Stimulated activated CD4-positive, alpha-beta T cell treated with anti-CD3 and anti-CD28 coated beads, Interleukin-4, amount 100 ng/mL, for 1 hour (primary cell): ENCODE data around the gene UMODL1.

Source experiments
- DNase-seq: peaks from one replicate; pipeline ENCODE4 v3.0.0-alpha.2; 2020

UMODL1 gene, protein sequence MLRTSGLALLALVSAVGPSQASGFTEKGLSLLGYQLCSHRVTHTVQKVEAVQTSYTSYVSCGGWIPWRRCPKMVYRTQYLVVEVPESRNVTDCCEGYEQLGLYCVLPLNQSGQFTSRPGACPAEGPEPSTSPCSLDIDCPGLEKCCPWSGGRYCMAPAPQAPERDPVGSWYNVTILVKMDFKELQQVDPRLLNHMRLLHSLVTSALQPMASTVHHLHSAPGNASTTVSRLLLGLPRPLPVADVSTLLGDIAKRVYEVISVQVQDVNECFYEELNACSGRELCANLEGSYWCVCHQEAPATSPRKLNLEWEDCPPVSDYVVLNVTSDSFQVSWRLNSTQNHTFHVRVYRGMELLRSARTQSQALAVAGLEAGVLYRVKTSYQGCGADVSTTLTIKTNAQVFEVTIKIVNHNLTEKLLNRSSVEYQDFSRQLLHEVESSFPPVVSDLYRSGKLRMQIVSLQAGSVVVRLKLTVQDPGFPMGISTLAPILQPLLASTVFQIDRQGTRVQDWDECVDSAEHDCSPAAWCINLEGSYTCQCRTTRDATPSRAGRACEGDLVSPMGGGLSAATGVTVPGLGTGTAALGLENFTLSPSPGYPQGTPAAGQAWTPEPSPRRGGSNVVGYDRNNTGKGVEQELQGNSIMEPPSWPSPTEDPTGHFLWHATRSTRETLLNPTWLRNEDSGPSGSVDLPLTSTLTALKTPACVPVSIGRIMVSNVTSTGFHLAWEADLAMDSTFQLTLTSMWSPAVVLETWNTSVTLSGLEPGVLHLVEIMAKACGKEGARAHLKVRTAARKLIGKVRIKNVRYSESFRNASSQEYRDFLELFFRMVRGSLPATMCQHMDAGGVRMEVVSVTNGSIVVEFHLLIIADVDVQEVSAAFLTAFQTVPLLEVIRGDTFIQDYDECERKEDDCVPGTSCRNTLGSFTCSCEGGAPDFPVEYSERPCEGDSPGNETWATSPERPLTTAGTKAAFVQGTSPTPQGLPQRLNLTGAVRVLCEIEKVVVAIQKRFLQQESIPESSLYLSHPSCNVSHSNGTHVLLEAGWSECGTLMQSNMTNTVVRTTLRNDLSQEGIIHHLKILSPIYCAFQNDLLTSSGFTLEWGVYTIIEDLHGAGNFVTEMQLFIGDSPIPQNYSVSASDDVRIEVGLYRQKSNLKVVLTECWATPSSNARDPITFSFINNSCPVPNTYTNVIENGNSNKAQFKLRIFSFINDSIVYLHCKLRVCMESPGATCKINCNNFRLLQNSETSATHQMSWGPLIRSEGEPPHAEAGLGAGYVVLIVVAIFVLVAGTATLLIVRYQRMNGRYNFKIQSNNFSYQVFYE

GRCh38 chr21:42071146-42071737, at the start of gene UMODL1:
Gene UMODL1 (plus strand): TSS chr21:42071317. CDS start chr21:42071317, 0 bp downstream.
- no peak for DNase-seq

DNA sequence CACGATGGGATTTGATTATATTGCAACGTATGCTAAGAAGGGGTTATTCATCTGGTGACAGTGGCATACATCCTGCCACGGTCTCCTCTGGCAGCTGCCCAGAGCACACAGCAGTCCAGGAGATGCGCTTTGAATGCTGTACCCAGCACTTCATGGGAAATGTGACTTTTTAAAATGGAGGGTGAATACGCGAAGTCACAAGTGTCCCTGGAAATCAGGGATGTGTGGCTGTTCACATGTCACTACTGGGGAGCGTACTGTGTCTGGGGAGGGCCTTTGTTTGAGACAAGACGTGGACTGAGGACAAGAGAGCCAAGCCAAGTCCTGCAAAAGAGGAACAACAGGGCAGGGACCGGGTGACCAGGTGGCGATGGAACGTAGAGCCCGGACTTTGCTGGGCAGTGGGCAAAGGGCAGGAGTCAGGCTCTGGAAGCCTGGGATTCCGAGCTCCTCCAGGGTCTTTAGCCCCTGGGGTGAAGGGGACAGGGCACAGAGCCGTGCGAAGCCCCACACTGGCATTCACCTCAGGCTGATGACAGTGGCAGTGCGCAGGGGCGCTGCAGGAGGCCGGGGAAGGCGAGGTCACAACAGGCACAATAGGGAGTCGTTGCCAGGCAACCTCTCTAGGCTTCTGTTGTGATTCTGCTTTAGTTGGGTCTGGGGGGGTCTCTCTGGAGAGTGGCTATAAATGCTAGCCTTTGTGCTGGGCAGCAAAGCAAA, 49.6 kb upstream of the UMODL1 start:
- no peak for DNase-seq

GRCh38 chr21:42022091-42022430, 49.1 kb upstream of the UMODL1 start:
- no peak for DNase-seq

DNA sequence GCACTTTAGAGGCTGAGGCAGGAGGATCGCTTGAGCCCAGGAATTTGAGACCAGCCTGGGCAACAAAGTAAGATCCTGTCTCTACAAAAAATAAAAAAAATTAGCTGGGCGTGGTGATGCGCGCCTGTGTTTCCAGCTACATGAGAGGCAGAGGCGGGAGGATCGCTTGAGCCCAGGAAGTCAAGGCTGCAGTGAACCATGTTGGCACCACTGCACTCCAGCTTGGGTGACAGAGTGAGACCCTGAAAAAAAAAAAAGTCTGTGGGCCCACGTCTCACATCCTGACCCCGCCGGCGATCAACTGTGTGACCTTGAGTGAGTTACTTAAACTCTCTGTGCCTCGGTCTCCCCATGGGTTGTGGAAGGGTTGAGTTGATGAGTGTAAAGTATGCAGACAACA, 48.2 kb upstream of the UMODL1 start:
- DNase-seq: no peak

DNA sequence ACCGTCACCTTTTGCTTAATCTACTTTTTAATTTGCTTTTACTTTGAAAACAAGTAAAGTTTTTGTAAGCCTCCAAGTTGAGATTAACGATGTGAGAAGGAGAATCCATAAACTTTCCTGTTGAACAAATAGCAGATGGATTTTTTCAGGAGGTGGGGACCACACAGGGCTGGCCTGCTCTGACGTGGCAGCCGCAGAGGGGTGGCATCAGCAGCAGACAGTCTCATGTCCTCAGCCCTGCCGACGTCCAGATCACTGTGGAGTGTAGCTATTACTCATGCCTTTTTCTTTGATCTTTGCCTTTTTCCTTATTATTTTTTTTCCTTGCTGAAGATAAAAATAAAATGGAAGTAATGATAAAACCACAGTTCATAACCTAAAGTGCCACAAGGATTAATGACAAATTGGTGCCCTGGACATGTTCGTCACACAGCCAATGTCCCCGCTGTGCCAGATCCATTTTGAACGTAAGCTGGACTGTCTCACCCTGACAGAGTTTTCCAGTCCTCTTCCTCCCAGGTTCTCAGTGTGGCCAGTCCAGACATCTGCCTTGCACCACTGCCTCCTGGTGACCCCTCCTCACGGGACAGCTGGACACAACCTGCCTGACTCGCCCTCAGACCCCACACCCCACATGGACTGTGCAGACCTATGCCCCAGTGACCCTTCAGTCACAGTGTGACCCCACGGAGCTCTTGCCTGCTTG, 45.6 kb upstream of the UMODL1 start:
- no peak for DNase-seq

DNA sequence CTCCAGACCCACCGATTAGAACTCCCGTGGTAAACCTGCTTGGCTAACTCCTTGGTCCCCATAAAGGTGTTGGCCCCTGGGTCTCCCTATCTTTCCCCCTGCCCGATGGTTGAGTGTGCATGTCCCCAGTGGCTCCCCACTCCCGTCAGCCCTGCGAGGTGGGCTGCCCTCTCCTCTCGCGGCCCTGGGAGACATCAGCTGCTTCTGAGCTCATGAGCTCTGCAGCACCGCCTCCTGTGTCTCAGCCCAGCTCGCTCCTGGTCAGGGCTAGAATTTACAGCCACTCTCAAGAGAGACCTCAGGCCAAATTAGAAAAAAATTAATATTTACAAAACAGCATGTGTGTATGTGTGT, 45.1 kb upstream of the UMODL1 start:
- DNase-seq: no peak

GRCh38 chr21:42027085-42027821, 43.9 kb upstream of the UMODL1 start:
- no peak for DNase-seq

DNA sequence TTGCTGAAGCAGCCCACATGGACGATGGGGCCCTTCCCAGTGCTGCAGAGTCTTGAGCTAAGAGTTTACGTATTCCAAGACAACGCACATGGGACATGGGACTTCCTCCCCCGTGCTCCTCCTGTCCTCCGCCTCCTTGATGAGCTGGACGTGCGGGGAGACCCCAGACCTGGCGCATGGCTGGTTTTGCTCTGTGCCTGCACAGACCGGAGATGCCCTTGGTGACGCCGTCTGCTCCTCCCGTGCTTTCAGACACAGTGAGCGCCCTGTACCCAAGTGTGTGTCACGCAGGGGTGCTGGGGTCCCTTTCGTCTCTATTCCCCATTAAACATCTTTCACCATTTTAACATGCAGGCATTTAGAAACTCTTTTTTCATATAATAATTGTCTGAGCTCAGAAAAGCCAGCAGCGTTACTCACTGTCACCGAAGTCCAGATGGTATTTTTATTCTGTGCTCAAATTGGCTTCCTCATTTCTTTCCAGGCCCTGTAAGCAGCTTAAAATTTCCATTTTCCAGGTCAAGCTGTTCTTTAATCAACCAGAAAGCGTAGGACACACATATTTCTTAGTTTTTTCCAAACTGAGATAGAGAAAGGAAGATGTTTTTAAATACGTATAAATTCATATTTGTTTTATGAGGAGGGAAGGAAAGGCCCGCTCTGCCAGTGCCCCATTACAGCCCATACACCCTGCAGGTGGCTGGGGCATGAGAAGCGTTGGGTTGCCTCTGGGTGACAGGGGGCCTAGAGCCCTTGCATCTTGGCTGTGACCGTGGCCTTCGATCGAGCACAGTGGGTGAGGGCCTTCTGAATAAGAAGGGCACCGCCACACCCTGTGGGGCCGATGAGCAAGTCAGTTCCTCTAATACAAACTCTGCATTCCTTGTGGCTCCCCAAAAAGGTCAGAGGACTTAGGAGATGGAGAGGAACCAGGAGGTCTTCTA, 43.0 kb upstream of the UMODL1 start:
- DNase-seq: no peak

DNA sequence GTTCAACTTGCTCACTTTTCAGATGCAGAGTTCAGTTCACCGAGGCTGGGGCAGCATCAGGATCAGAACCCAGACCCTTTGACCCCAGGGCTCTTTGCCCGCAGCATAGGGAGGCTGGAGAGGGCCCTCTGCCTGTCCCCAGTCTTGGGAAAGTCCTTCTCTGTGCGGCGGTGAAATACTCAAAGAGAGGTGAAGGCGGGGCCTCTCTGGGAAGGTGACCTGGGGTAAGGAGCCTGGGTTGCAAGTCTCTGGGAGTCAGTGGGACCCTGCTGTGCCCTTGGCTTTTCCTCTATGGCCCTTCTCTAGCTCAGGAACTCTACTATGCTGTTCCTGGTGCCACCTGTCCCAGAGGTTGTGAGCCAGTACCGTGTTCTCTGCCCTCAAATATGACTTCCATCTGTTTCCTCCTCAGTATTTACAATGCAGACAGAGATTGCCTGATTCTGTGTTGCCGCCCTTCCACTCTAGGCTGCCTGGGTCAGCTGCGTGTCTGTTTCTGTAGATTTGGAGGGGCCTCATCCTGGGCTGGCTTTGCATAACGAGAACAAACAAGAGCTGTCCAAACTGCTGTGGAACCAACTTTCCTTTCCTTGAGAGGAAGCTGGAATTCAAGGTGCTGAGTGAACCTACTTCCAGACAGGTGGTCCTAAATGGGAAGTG, 42.2 kb upstream of the UMODL1 start:
- DNase-seq: no peak

DNA sequence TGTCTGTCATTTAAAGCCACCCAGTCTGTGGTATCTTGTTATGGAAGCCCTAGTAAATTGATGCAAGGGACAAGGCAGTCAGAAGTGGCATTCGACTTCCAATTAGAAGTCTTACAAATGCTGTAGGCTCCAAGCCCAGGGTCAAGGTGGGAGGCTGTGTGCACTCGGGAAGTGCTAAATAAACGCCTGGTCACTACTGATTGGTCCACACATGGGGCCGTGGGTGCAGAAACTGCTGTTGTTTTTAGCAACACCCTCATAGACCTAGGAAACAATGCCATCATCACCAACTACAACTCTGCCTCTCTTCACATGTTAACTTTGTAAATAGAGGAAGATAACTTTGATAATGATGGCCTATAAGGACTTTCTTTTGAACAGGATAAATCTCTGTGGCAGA, 40.8 kb upstream of the UMODL1 start:
- DNase-seq: no peak

DNA sequence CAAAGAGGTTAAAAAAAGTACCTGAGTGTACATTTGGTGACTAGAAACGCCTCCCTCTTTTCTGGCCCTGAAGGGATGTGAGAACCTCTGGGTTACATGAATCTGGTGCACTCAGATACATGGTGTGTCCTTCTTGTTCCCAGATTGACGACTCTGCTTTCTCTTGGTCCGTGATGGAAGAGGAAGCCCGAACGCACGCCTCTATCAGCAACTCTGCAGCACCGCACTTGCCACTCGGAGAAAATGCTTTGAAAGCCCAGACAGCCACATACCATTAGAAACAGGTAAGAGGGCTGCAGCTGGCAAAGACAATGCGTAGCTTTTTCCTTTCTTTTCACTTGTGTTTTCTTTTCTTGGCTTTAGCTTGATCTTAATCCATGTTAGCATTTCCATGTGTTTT, 39.9 kb upstream of the UMODL1 start:
- no peak for DNase-seq

GRCh38 chr21:42031816-42032215, 39.3 kb upstream of the UMODL1 start:
- DNase-seq: no peak

- DNase-seq: no peak
Measured at GRCh38 chr21:42032266-42032665, 38.9 kb upstream of the UMODL1 start.

GRCh38 chr21:42032968-42033367, 38.1 kb upstream of the UMODL1 start:
- DNase-seq: no peak

DNA sequence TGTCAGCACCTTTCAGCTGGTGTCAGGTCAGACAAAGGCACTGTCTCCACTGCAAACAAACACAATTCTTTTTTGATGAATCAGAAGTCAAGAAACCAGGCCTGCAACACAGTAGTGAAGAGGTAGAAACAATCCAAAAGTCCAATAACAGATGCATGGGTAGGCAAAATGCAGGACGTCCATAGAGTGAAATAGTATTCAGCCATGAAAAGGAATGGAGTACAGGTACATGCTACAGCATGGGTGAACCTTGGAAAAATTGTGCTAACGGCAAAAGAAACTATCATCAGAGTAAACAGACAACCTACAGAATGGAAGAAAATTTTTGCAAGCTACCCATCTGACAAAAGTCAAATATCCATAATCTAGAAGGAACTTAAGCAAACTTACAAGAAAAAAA, 34.8 kb upstream of the UMODL1 start:
- DNase-seq: no peak

DNA sequence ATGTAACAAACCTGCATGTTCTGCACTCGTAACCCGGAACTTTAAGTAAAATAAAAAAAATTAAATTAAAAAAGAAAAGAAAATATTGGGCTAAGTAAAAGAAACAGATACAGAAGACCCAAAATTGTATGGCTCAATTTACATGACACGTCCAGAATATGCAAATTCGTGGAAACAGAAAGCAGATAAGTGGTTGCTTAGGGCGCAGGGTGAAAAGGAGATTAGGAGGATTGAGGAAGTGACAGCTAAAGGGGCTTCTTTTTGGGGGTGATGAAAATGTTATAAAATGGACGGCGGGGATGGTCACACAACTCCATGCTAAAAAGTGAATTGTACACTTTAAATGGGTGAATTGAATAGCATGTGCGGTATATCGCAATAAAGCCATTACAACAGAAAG, 33.6 kb upstream of the UMODL1 start:
- no peak for DNase-seq

- no peak for DNase-seq
Measured at GRCh38 chr21:42037943-42038342, 33.2 kb upstream of the UMODL1 start.

- DNase-seq: no peak
Measured at GRCh38 chr21:42038393-42038792, 32.7 kb upstream of the UMODL1 start.

DNA sequence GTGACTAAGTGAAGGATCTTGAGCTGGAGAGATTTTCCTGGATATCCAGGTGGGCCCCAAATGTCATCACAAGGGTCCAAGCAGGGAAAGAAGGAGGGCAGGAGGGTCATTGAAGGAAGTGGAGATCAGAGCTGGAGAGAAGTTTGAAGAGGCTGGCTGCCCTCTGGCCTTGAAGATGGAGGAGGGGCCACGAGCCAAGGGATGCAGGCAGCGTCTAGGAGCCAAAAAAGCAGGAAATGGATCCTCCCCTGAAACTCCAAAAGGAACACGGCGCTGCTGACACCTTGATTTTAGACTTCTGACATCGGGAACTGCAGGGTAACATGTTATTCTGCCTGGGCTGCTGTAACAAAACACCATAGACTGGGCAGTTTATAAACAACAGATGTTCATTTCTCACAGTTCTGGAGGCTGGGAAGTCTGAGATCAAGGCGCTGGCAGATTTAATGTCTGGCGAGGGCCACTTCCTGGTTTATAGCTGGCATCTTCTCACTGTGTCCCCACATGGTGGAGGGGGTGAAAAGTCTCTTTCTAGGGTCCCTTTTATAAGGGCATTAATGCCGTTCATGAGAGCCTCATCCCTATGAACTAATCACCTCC, 32.2 kb upstream of the UMODL1 start:
- DNase-seq: no peak
